ENCODE data around the gene ZNF18. TPM values are rescaled to one million over a fixed set of nuclear protein-coding genes. Genes with fewer than 3 reads are reported as not detected.
A peak's percentile ranks its signal among the peaks of the same experiment; 100 is the strongest.

Gene ZNF18
- total RNA-seq, 4 donors from 2014 or later, result 4.1 to 12.1 (median 6.3) TPM

- no peak for DNase-seq (ENCODE audit: low spot score)
- no peak for ATAC-seq (ENCODE audit: low FRiP score)
- TF ChIP-seq CTCF (IDR thresholded peaks at IDR 0.05), result no peak
Observed at GRCh38 chr17:12034538-12034937, 37.3 kb upstream of the ZNF18 start.

GRCh38 chr17:12028611-12029010, 31.3 kb upstream of the ZNF18 start:
- TF ChIP-seq CTCF (IDR thresholded peaks at IDR 0.05), result no peak
- no peak for ATAC-seq (ENCODE audit: low FRiP score)

GRCh38 chr17:12027658-12028057, 30.4 kb upstream of the ZNF18 start:
- ATAC-seq (ENCODE audit: low FRiP score), result no peak
- DNase-seq (ENCODE audit: low spot score), result no peak
- no peak for TF ChIP-seq CTCF (IDR thresholded peaks at IDR 0.05)

More at GRCh38 chr17:12028611-12029010, 31.3 kb upstream of the ZNF18 start:
- DNase-seq (ENCODE audit: low spot score), result no peak

GRCh38 chr17:12024327-12024726, 27.1 kb upstream of the ZNF18 start:
- ATAC-seq (ENCODE audit: low FRiP score), result peak; percentile 33
- TF ChIP-seq CTCF (IDR thresholded peaks at IDR 0.05), result no peak
- no peak for DNase-seq (ENCODE audit: low spot score)

- no peak for TF ChIP-seq CTCF (IDR thresholded peaks at IDR 0.05)
- ATAC-seq (ENCODE audit: low FRiP score), result no peak
- DNase-seq (ENCODE audit: low spot score), result no peak
Observed at GRCh38 chr17:12022310-12022709, 25.0 kb upstream of the ZNF18 start.

- no peak for ATAC-seq (ENCODE audit: low FRiP score)
- no peak for TF ChIP-seq CTCF (IDR thresholded peaks at IDR 0.05)
Observed at GRCh38 chr17:12021623-12022140, 24.4 kb upstream of the ZNF18 start.

More at GRCh38 chr17:12021623-12022140, 24.4 kb upstream of the ZNF18 start:
- no peak for DNase-seq (ENCODE audit: low spot score)
